GM19351 (cell line): ENCODE results near the gene DESI1.
"Not testable (repeated sequence)": the region's sequence is repeated elsewhere in the genome, so short reads cannot be mapped to it uniquely, and the experiment has no call there.

ENCODE experiments used
- ATAC-seq: cut with Tn5 transposase; IDR thresholded peaks from one replicate; pipeline ENCODE4 v1.9.1; 2021; ENCODE audit warnings: mild to moderate bottlenecking, moderate library complexity; ENCODE audit not compliant: unreplicated experiment

Gene DESI1

GRCh38 chr22:41620589-41621098 lies at the start of gene DESI1:
Gene DESI1, minus strand, starts transcription at chr22:41621043. Its CDS starts 204 bp downstream, at chr22:41620839.
- peak; percentile 28 for ATAC-seq

GRCh38 chr22:41668971-41669911 lies 48.4 kb upstream of the DESI1 start:
- ATAC-seq = no peak

GRCh38 chr22:41664951-41665350 lies 44.1 kb upstream of the DESI1 start:
- no peak for ATAC-seq

- ATAC-seq = no peak
Observed at GRCh38 chr22:41664490-41664889, 43.6 kb upstream of the DESI1 start.

GRCh38 chr22:41663594-41663993 lies 42.8 kb upstream of the DESI1 start:
- not testable (repeated sequence) for ATAC-seq

- no peak for ATAC-seq
Observed at GRCh38 chr22:41661713-41662112, 40.9 kb upstream of the DESI1 start.

- ATAC-seq = no peak
Observed at GRCh38 chr22:41661088-41661487, 40.2 kb upstream of the DESI1 start.

GRCh38 chr22:41660416-41660815 lies 39.6 kb upstream of the DESI1 start:
- no peak for ATAC-seq

GRCh38 chr22:41659941-41660340 lies 39.1 kb upstream of the DESI1 start:
- ATAC-seq = no peak

- no peak for ATAC-seq
Observed at GRCh38 chr22:41658869-41659268, 38.0 kb upstream of the DESI1 start.

- no peak for ATAC-seq
Observed at GRCh38 chr22:41657709-41658108, 36.9 kb upstream of the DESI1 start.

GRCh38 chr22:41656556-41656955 lies 35.7 kb upstream of the DESI1 start:
- no peak for ATAC-seq

- ATAC-seq = no peak
Observed at GRCh38 chr22:41654322-41654721, 33.5 kb upstream of the DESI1 start.

GRCh38 chr22:41650821-41651220 lies 30.0 kb upstream of the DESI1 start:
- ATAC-seq = no peak

GRCh38 chr22:41650229-41650628 lies 29.4 kb upstream of the DESI1 start:
- no peak for ATAC-seq

- ATAC-seq = no peak
Observed at GRCh38 chr22:41648432-41648831, 27.6 kb upstream of the DESI1 start.

GRCh38 chr22:41647771-41648170 lies 26.9 kb upstream of the DESI1 start:
- ATAC-seq = no peak

- ATAC-seq = no peak
Observed at GRCh38 chr22:41642331-41643110, 21.7 kb upstream of the DESI1 start.

- ATAC-seq = no peak
Observed at GRCh38 chr22:41641854-41642253, 21.0 kb upstream of the DESI1 start.

- ATAC-seq = no peak
Observed at GRCh38 chr22:41638748-41639147, 17.9 kb upstream of the DESI1 start.

- ATAC-seq = no peak
Observed at GRCh38 chr22:41638124-41638523, 17.3 kb upstream of the DESI1 start.

GRCh38 chr22:41637623-41638022 lies 16.8 kb upstream of the DESI1 start:
- ATAC-seq = not testable (repeated sequence)
